NCI-H1436 (cell line): ENCODE data around the gene RIMKLB.
"Not testable (repeated sequence)": the region's sequence is repeated elsewhere in the genome, so short reads cannot be mapped to it uniquely, and the experiment has no call there.

Experiments used
- DNase-seq: peaks from one replicate; lab custom pipeline; 2025; lab: John Stamatoyannopoulos, UW

RIMKLB gene

DNA sequence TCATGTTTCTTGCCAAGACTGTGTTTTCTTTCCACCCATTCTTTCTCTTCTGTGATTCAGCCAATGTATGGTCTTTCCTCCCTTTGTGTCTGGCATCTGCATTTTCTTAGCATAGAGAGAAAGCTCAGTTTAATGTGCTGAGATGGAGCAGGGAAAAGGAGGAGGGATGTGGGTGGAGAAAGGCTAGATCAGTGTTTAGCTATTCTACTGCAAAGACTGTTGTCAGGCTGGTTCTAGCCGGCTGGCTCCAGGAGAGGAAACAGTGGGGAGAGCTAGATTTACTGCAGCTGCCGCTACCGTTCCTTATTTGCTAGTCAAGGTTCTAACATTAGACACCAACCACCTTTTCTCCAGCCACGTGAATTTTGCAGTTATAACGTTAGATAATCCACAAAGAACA is 5.2 kb upstream of the RIMKLB start:
- peak; percentile 42 for DNase-seq

DNA sequence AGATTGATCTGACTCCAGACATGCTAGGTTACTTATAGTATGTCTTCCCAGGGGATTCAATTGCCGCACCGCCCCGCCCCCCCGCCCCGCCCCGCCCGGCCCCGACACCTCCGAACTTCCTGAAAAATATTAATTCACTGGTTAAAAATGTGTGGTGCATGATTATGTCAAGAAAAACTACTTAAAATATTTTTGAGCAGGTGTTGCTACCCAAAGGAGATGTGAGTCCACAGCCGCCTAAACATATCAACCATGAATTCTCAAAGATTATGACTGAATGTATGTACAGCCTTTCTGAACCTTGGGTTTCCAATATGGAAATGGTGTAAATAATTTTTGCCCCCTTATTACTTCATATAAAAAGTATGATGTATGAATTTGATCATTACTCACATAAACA is 2.7 kb upstream of the RIMKLB start:
- no peak for DNase-seq

DNA sequence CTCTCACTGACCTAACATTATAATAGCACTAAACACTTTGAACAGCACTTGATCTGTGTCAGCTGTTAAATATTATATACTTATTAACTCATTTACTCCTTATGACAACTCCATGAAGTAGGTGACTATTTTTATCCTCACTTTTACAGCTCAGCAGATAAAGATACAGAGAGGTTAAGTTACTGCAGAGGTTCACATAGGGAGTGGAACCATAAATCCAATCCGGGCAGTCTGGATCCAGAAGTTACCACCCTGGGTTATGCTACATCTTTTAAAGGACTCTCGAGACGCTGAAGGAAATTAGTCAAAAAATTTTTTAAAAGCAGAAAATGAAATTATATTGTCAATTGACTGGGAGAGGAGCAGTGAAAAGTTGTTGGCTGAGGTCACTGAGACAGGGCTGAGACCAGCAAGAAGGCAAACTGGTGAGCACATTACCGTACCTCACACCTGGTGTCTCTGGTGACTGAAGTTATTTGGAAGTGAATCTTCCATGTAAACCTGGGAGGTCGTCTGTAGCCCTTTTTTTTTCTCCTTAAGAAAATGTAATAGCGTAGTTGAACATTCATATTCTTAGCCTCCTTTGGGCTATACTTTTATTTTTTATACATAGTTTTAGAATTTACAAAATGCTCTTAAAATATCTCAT is 1.2 kb upstream of the RIMKLB start:
- no peak for DNase-seq

GRCh38 chr12:8697120-8697475 is 693 bp upstream of the RIMKLB start:
- peak; percentile 18 for DNase-seq

GRCh38 chr12:8698132-8698851 is 501 bp downstream of the RIMKLB start:
- DNase-seq = no peak

DNA sequence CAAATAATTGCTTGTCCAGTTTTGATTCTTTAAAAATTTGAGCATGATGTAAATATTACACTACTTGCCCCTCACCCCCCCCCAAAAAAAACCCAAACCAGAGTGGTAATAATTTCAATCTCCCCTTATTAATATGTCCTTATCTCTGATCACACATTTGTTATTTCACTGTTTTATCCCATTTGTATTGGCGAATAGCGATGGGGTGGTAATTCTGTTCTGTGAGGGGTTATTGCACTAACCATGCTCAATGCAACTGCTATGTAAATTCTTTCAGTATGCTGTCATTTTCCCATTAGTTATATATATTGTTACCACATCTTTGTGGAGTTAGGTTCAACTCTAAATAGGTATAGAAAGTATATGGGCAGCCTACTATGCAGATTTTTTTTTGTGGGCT is 1.1 kb downstream of the RIMKLB start:
- no peak for DNase-seq

GRCh38 chr12:8699714-8700113 is 1.9 kb downstream of the RIMKLB start:
- no peak for DNase-seq

DNA sequence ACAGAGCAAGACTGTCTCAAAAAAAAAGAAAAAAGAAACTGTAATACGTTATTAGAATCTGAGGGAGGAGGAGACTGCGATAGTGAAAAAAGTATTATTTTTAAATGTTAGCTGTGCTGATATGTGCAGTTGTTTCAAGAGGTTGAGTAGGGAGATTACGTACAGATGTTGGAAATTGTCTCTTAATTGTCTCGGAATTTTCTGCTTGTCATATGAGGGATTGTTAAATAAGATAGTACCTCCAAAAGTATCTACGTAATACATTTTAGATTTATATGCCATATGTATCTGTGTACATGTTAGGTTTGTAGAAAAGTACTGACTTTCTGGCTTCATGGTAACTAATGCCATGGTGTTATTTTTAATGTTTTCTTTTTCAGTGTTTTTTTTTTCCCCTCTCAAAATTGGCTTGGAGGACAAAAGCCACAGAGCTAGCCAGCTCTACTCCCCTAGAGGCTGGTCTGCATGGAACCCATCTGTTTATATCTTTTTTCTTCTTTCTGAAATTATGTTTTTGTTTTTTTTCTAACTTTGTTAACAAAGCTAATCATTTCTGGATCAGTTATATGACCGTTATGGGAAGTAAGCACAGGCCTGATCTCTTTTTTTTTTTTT is 3.4 kb downstream of the RIMKLB start:
- DNase-seq = no peak

DNA sequence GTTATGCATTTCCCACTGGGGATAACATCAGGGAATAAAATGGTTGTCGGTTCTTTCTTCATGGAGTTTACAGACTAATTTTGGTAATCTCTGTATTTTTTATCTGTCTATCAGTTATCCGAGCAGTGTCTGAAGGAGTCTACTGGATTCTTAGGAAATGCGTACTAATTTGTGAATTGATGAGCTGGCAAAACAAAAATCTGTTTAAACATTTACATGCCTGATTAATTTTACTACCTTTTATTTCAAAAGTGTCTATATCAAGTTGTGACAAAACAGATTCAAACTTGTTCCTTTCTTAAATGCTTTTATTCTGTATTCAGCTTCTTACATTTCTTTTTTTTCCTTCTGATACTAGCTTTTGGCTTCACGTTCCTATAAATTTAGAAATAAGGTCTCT is 4.4 kb downstream of the RIMKLB start:
- no peak for DNase-seq

DNA sequence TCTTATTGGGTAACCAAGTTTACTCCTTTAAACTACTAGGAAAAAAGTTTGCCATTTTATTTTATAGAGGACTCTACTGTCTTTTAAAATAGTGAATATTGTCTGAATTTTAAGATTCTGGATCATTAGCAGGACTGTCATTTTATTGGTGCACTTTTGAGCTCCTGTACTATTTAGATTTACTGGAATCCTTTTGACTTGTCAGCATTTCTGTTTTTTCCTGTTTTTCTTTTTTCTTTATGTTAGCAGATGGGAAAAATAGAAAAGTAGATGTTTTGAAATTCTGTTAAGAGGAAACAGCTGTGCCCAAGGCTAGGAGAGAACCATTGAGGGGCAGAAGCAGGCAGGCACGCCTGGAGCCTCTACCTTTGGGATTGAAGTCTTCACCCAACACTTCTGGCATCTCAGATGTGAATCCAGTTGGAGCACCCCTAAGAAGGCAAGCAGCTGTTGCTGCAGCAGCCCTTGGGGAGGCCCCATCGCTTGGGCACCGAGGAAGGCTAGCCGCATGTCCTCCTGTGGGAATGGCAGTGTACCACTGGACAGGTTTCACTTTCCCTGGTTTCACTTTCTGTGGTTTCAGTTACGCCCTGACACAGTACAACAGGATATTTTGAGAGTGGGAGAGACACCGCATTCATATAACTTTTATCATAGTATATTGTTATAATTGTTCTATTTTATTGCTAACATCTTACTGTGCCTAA is 11.5 kb downstream of the RIMKLB start:
- no peak for DNase-seq

DNA sequence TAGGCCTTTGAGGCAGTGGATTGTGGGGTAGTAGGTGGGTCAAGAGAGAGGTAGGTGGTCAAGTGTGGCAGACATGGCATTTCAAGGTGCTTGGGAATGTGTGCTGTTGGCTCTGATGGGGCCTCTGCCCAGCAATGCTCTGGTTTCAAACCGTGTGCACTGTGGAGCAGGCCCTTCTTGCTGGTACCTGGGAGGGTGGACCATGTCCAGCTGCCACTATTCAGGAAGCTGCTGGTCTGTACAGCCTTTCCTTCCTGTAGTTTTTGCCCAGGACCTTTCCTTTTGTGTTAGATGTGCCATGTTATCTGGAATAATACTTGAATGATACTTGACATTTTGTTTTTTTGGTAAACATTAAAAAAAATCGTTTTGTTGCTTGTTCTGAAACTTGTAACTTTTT is 14.8 kb downstream of the RIMKLB start:
- no peak for DNase-seq

GRCh38 chr12:8722286-8722800 is 24.6 kb downstream of the RIMKLB start:
- DNase-seq = no peak

DNA sequence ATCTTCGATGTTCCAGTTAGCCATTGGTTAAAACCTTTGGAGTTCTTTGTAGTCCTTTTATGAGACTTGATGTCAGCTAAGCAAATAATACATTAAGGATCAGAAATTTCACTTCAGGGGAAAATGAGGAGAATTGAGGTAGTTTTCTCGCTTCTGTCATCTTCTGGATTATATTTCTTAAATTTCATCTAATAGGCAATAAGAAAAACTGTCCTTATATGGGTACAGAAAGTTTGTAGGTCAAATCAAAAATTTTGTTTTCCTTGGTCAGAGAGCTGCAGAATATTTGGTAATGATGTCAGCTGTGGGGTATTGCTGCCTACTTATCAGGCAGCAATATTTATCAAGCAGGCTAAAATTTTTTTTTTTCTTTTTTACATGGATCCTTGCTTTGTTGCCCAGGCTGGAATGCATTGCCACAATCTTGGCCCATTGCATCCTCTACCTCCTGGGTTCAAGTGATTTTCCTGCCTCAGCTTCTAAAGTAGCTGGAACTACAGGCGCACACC is 37.1 kb downstream of the RIMKLB start:
- no peak for DNase-seq

GRCh38 chr12:8742501-8742900 is 44.7 kb downstream of the RIMKLB start:
- no peak for DNase-seq

DNA sequence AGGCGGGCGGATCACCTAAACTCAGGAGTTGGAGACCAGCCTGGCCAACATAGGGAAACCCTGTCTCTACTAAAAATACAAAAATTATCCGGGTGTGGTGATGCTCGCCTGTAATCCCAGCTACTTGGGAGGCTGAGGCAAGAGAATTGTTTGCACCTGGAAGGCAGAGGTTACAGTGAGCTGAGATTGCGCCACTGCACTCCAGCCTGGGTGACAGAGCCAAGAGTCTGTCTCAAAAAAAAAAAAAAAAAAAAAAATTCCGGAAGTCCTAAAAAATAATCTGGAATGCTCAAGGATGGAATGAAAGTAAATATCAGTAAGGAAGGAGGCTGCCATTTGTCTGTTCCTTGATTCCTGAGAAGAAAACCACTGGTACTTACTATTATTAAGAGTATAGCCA is 45.3 kb downstream of the RIMKLB start:
- not testable (repeated sequence) for DNase-seq

GRCh38 chr12:8745631-8746030 is 47.8 kb downstream of the RIMKLB start:
- DNase-seq = not testable (repeated sequence)

DNA sequence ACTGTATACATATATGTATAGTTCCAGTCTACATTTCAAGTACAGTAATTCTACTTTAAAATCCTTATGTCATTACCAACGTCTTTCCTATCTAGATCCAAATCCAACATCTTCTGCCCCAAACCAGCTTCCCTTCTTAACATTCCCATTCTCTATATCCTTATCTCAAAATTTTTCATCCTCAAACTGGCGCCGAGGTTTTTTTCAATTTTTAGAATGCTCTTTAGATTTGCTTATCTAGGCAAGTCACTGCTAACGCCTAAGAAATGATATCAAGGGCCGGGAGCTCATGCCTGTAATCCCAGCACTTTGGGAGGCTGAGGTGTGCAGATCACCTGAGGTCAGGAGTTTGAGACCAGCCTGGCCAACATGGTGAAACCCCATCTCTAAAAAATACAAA is 48.3 kb downstream of the RIMKLB start:
- DNase-seq = no peak

- DNase-seq = not testable (repeated sequence)
Observed at GRCh38 chr12:8760076-8760475, 62.3 kb downstream of the RIMKLB start.

DNA sequence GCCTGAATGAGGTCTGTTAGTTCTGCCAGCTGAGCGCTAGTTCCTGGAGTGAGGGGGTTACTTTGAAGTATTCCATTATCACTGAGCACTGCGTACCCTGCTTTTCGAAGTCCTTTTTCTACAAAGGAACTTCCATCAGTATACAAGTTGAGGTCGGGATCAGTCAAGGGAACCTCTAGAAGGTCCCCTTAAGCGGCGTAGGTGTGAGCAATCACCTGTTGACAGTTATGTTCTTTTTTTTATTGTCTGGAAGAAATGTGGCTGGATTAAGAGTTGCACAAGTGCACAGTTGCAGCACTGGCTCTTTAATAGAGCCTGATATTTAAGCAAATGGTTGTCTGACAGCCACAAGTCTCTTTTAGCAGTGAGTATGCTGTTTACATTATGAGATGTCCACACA is 64.9 kb downstream of the RIMKLB start:
- not testable (repeated sequence) for DNase-seq

DNA sequence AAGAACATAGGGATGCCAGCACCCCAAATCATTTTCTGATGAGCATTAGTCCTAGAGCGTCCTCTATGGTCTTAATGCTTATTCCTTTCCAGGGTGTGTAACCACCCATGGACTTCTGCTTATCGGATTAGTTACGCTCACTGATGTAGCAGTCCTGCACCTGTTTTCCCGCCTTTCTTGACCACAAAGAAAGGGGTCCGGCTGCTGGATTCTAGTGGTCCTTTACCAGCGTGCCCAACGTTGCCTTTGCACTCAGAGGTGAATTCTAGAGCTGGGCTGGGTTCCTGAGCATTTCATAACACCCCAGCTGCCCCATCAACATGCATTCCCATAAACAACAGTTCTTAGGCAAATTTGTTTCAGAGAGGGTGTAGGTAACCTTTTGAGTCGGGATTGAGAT is 68.3 kb downstream of the RIMKLB start:
- DNase-seq = not testable (repeated sequence)

- no peak for DNase-seq
Observed at GRCh38 chr12:8770499-8770898, 72.7 kb downstream of the RIMKLB start.

- no peak for DNase-seq
Observed at GRCh38 chr12:8771072-8771471, 73.3 kb downstream of the RIMKLB start.
